Large intestine (tissue), 1 donor: ENCODE results near the gene GFY. TPM values are rescaled to one million over a fixed set of nuclear protein-coding genes. Genes with fewer than 3 reads are reported as not detected.

ENCODE experiments used
- polyA plus RNA-seq: library from polyadenylated mRNA; unstranded; fragments of 120-200 nt; gene quantifications from one replicate; pipeline ENCODE4 v1.2.1, GENCODE V29; 2013

GFY gene
- polyA plus RNA-seq, 1 donor = not detected

Other genes starting within 250 kb of the GFY start
- gene SLC6A16, start 100.2 kb upstream of the GFY start, polyA plus RNA-seq = 0.61 TPM
- 5.9 TPM for gene CD37, start 90.0 kb upstream of the GFY start, polyA plus RNA-seq
- 17.2 TPM for gene TEAD2, start 63.0 kb upstream of the GFY start, polyA plus RNA-seq
- 0.91 TPM for gene DKKL1, start 61.5 kb upstream of the GFY start, polyA plus RNA-seq
- gene KASH5, start 37.1 kb upstream of the GFY start, polyA plus RNA-seq = not detected
- gene PTH2, start 1.9 kb upstream of the GFY start, polyA plus RNA-seq = not detected
- 0.19 TPM for gene SLC17A7, start 16.1 kb downstream of the GFY start, polyA plus RNA-seq
- gene PIH1D1, start 26.4 kb downstream of the GFY start, polyA plus RNA-seq = 80.8 TPM
- 27.5 TPM for gene ALDH16A1, start 27.8 kb downstream of the GFY start, polyA plus RNA-seq
- 6.6 TPM for gene FLT3LG, start 48.8 kb downstream of the GFY start, polyA plus RNA-seq
- 3,839 TPM for gene RPL13A, start 62.2 kb downstream of the GFY start, polyA plus RNA-seq
- 3,330 TPM for gene RPS11, start 71.0 kb downstream of the GFY start, polyA plus RNA-seq
- 510 TPM for gene FCGRT, start 87.3 kb downstream of the GFY start, polyA plus RNA-seq
- 59.7 TPM for gene RCN3, start 102.6 kb downstream of the GFY start, polyA plus RNA-seq
- gene NOSIP, start 155.2 kb downstream of the GFY start, polyA plus RNA-seq = 51.3 TPM
- gene PRRG2, start 155.9 kb downstream of the GFY start, polyA plus RNA-seq = 11.4 TPM
- 19.1 TPM for gene PRR12, start 165.8 kb downstream of the GFY start, polyA plus RNA-seq
- 36.8 TPM for gene RRAS, start 214.8 kb downstream of the GFY start, polyA plus RNA-seq
- 35.4 TPM for gene SCAF1, start 216.8 kb downstream of the GFY start, polyA plus RNA-seq
- 95.2 TPM for gene IRF3, start 240.5 kb downstream of the GFY start, polyA plus RNA-seq
- gene BCL2L12, start 240.5 kb downstream of the GFY start, polyA plus RNA-seq = 22.4 TPM